KMS-11 (cell line): ENCODE results near the gene B3GLCT.

Experiments
- H2AFZ ChIP-seq: fragments of 200-600 bp; sonication (generic); 2 replicates; pipeline ENCODE4 v1.6.1; 2016; ENCODE audit warnings: antibody characterized with exemption, mixed run types, low read depth
- H3K27ac ChIP-seq: fragments of 200-600 bp; sonication (generic); 2 replicates; pipeline ENCODE4 v1.6.1; 2016; ENCODE audit warnings: mild to moderate bottlenecking, mixed run types
- H3K27me3 ChIP-seq: fragments of 200-600 bp; sonication (generic); 2 replicates; pipeline ENCODE4 v1.6.1; 2017; ENCODE audit warnings: mild to moderate bottlenecking, low read depth, mixed run types, moderate library complexity; ENCODE audit not compliant: insufficient read depth
- H3K36me3 ChIP-seq: fragments of 200-600 bp; sonication (generic); 2 replicates; pipeline ENCODE4 v1.6.1; 2017; ENCODE audit warnings: mild to moderate bottlenecking, mixed run types; ENCODE audit not compliant: insufficient read depth
- H3K4me1 ChIP-seq: fragments of 200-600 bp; sonication (generic); 2 replicates; pipeline ENCODE4 v1.6.1; 2016; ENCODE audit warnings: mild to moderate bottlenecking, low read depth, mixed run types; ENCODE audit not compliant: poor library complexity, severe bottlenecking
- H3K4me2 ChIP-seq: fragments of 200-600 bp; sonication (generic); 2 replicates; pipeline ENCODE4 v1.7.0; 2016; ENCODE audit warnings: mild to moderate bottlenecking, mixed run types
- H3K4me3 ChIP-seq: fragments of 200-600 bp; sonication (generic); IDR thresholded peaks from 2 replicates; pipeline ENCODE4 v1.6.1; 2017; ENCODE audit warnings: low read depth, low read length, mixed read lengths; ENCODE audit not compliant: insufficient read depth
- H3K79me2 ChIP-seq: fragments of 200-600 bp; sonication (generic); 2 replicates; pipeline ENCODE4 v1.6.1; 2016; ENCODE audit warnings: low read depth, mixed run types; ENCODE audit not compliant: insufficient read depth
- H3K9ac ChIP-seq: fragments of 200-600 bp; sonication (generic); 2 replicates; pipeline ENCODE4 v1.6.1; 2016; ENCODE audit warnings: mild to moderate bottlenecking, mixed run types
- H4K20me1 ChIP-seq: fragments of 200-600 bp; sonication (generic); 2 replicates; pipeline ENCODE4 v1.6.1; 2016; ENCODE audit warnings: mild to moderate bottlenecking, mixed run types; ENCODE audit not compliant: insufficient read depth
- TF ChIP-seq, protein P1 (sequence below): fragments of 200-600 bp; sonication (generic); conservative IDR thresholded peaks from 2 replicates; pipeline ENCODE4 v1.6.1; 2017; ENCODE audit warnings: low read depth, mild to moderate bottlenecking, antibody characterized with exemption, low read length, moderate library complexity, mixed read lengths

Gene B3GLCT

DNA sequence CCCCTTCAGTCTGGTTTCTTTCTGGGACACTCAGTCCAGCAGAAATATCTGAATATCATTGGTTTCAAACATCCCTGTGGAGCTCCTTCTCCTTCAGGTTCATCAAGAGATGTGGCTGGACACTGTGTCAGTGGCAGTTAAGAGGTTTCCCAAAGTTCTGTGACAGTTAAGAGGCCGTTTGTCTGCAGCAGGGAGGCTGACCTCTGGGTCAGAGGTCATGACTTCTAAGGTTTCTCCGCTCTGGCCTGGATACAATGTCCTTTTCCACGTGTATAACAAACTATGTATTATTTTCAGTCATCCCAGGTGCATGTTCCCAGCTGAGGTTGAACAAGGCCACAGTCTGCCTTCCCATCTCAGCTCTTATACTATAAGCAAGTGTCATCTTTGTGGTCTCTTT is 174.9 kb downstream of the B3GLCT start:
- Histone ChIP-seq H2AFZ (no peak overlapping the region), H4K20me1 (no peaks in the 10 kb centered on the region), H3K4me2 (no peak overlapping the region), H3K9ac (no peak overlapping the region), H3K4me1 (peaks cover 8% of the 10 kb centered on the region), H3K27ac (no peak overlapping the region), H3K27me3 (no peaks in the 10 kb centered on the region), H3K4me3 (no peak overlapping the region), H3K36me3 (no peaks in the 10 kb centered on the region), H3K79me2 (no peaks in the 10 kb centered on the region)
- TF ChIP-seq, protein P1, sequence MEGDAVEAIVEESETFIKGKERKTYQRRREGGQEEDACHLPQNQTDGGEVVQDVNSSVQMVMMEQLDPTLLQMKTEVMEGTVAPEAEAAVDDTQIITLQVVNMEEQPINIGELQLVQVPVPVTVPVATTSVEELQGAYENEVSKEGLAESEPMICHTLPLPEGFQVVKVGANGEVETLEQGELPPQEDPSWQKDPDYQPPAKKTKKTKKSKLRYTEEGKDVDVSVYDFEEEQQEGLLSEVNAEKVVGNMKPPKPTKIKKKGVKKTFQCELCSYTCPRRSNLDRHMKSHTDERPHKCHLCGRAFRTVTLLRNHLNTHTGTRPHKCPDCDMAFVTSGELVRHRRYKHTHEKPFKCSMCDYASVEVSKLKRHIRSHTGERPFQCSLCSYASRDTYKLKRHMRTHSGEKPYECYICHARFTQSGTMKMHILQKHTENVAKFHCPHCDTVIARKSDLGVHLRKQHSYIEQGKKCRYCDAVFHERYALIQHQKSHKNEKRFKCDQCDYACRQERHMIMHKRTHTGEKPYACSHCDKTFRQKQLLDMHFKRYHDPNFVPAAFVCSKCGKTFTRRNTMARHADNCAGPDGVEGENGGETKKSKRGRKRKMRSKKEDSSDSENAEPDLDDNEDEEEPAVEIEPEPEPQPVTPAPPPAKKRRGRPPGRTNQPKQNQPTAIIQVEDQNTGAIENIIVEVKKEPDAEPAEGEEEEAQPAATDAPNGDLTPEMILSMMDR: no peak

DNA sequence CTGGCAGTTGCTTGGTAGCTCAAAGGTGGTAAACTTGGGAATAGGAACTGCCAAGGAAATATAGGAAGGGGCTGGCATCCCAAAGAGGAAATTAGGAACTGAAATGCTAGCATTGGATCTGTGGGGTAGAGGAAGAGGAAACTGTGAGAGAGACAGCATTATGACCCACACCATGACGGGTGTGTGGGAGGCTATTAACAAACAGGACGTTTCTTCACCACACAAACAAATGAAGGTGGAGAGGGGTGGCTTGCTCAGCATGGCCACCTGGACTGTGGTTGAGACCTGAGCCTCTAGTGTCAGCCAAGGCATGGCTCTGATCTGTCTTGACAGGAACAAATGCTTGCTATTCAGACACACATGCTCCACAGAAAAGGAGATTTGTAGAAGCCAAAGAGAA is 178.2 kb downstream of the B3GLCT start:
- H3K79me2 ChIP-seq: no peaks in the 10 kb centered on the region
- no peak overlapping the region for H3K4me3 ChIP-seq
- no peaks in the 10 kb centered on the region for H4K20me1 ChIP-seq
- H2AFZ ChIP-seq: 0 out of 2 replicates have a peak overlapping the region, but pooled peaks have one; percentile 10
- no peak overlapping the region for H3K27ac ChIP-seq
- no peaks in the 10 kb centered on the region for H3K36me3 ChIP-seq
- H3K4me1 ChIP-seq: peaks cover 8% of the 10 kb centered on the region
- no peaks in the 10 kb centered on the region for H3K27me3 ChIP-seq
- no peak overlapping the region for H3K9ac ChIP-seq
- H3K4me2 ChIP-seq: no peak overlapping the region
- TF ChIP-seq, protein P1: no peak

DNA sequence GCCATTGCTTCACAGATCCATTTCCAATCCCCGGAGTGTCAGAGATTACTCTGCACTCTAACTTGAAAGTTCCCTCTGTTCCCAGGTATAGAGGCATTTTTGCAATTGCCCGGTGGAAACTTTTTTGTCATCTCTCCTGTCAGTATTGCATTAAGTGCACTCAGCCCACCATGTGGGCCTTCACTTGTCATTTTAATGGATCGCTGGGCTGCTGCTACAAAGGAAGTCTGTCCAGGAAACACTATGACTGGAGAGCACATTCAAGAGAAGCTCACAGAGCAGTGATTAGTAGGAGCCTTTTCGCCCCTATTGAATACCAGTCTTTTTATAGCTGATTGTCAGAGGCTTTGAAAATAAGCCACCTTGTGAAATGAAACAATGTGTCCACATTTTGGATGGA is 180.9 kb downstream of the B3GLCT start:
- H3K79me2 ChIP-seq: no peaks in the 10 kb centered on the region
- peaks cover 8% of the 10 kb centered on the region for H3K4me1 ChIP-seq
- H3K4me3 ChIP-seq: no peak overlapping the region
- H3K27ac ChIP-seq: no peak overlapping the region
- TF ChIP-seq, protein P1: no peak
- no peak overlapping the region for H3K4me2 ChIP-seq
- no peaks in the 10 kb centered on the region for H4K20me1 ChIP-seq
- H2AFZ ChIP-seq: no peak overlapping the region
- no peaks in the 10 kb centered on the region for H3K27me3 ChIP-seq
- H3K9ac ChIP-seq: no peak overlapping the region
- no peaks in the 10 kb centered on the region for H3K36me3 ChIP-seq
